Ishikawa (cell line): ENCODE results near the gene TSPAN14.
A peak's percentile ranks its signal among the peaks of the same experiment; 100 is the strongest.

Experiments
- CEBPB ChIP-seq: IDR thresholded peaks from 2 replicates; pipeline ENCODE4 v1.6.1; 2012
- CREB1 ChIP-seq: IDR thresholded peaks from 2 replicates; pipeline ENCODE4 v1.6.1; 2012; ENCODE audit warnings: low read depth
- EGR1 ChIP-seq: IDR thresholded peaks from 2 replicates; pipeline ENCODE4 v1.6.1; 2012
- EP300 ChIP-seq: IDR thresholded peaks from 2 replicates; pipeline ENCODE4 v1.6.1; 2012; ENCODE audit warnings: borderline replicate concordance
- FOXM1 ChIP-seq: IDR thresholded peaks from 2 replicates; pipeline ENCODE4 v1.6.1; 2012; ENCODE audit warnings: low read depth, borderline replicate concordance
- MAX ChIP-seq: IDR thresholded peaks from 2 replicates; pipeline ENCODE4 v1.6.1; 2012
- NFIC ChIP-seq: IDR thresholded peaks from 2 replicates; pipeline ENCODE4 v1.6.1; 2012
- RAD21 ChIP-seq: IDR thresholded peaks from 2 replicates; pipeline ENCODE4 v1.6.1; 2012; ENCODE audit warnings: low read depth
- REST ChIP-seq: IDR thresholded peaks from 2 replicates; pipeline ENCODE4 v1.6.1; 2012; ENCODE audit warnings: low read depth, mild to moderate bottlenecking
- TAF1 ChIP-seq: IDR thresholded peaks from 2 replicates; pipeline ENCODE4 v1.6.1; 2012; ENCODE audit warnings: low read depth, mild to moderate bottlenecking
- TCF12 ChIP-seq: IDR thresholded peaks from 2 replicates; pipeline ENCODE4 v1.6.1; 2012; ENCODE audit warnings: low read depth
- TEAD4 ChIP-seq: IDR thresholded peaks from 2 replicates; pipeline ENCODE4 v1.6.1; 2012
- USF1 ChIP-seq: IDR thresholded peaks from 2 replicates; pipeline ENCODE4 v1.6.1; 2012
- YY1 ChIP-seq: IDR thresholded peaks from 2 replicates; pipeline ENCODE4 v1.6.1; 2012; ENCODE audit warnings: low read depth
- ZBTB7A ChIP-seq: IDR thresholded peaks from 2 replicates; pipeline ENCODE4 v1.6.1; 2012; ENCODE audit warnings: low read depth

The TSPAN14 gene

GRCh38 chr10:80470266-80470665, 16.2 kb downstream of the TSPAN14 start:
- TF ChIP-seq EP300 = no peak
- TF ChIP-seq FOXM1 = no peak
- TF ChIP-seq TAF1 = no peak
- no peak for TF ChIP-seq TEAD4
- TF ChIP-seq USF1 = no peak
- no peak for TF ChIP-seq REST
- no peak for TF ChIP-seq EGR1
- no peak for TF ChIP-seq CEBPB
- TF ChIP-seq ZBTB7A = no peak

- no peak for TF ChIP-seq MAX
Observed at GRCh38 chr10:80471001-80471400, 16.9 kb downstream of the TSPAN14 start.

GRCh38 chr10:80471715-80472233, 17.7 kb downstream of the TSPAN14 start:
- TF ChIP-seq MAX = no peak
- no peak for TF ChIP-seq EGR1
- TF ChIP-seq TEAD4 = peak; percentile 30; the same call in 1 of the 2 replicates
- no peak for TF ChIP-seq USF1
- TF ChIP-seq TAF1 = no peak
- peak; percentile 81 for TF ChIP-seq TCF12
- TF ChIP-seq EP300 = peak; percentile 59; the same call in 1 of the 2 replicates
- TF ChIP-seq NFIC = no peak
- no peak for TF ChIP-seq REST
- no peak for TF ChIP-seq CREB1
- TF ChIP-seq YY1 = no peak

- TF ChIP-seq MAX (no peak), ZBTB7A (no peak), USF1 (no peak)
Observed at GRCh38 chr10:80472234-80473095, 18.4 kb downstream of the TSPAN14 start.

- no peak for TF ChIP-seq TEAD4
- no peak for TF ChIP-seq USF1
- no peak for TF ChIP-seq CEBPB
- TF ChIP-seq NFIC = no peak
- TF ChIP-seq MAX = no peak
- no peak for TF ChIP-seq YY1
- TF ChIP-seq RAD21 = no peak
- no peak for TF ChIP-seq EP300
- TF ChIP-seq ZBTB7A = no peak
- TF ChIP-seq TCF12 = no peak
- no peak for TF ChIP-seq REST
- no peak for TF ChIP-seq FOXM1
- TF ChIP-seq TAF1 = no peak
- no peak for TF ChIP-seq CREB1
- no peak for TF ChIP-seq EGR1
Observed at GRCh38 chr10:80473096-80473657, 19.1 kb downstream of the TSPAN14 start.
